ENCODE measurements around the gene IL4R. TPM values are rescaled to one million over a fixed set of nuclear protein-coding genes. Genes with fewer than 3 reads are reported as not detected.

IL4R gene
- total RNA-seq, 1 experiment from 2014 or later = 25.1 TPM

DNA sequence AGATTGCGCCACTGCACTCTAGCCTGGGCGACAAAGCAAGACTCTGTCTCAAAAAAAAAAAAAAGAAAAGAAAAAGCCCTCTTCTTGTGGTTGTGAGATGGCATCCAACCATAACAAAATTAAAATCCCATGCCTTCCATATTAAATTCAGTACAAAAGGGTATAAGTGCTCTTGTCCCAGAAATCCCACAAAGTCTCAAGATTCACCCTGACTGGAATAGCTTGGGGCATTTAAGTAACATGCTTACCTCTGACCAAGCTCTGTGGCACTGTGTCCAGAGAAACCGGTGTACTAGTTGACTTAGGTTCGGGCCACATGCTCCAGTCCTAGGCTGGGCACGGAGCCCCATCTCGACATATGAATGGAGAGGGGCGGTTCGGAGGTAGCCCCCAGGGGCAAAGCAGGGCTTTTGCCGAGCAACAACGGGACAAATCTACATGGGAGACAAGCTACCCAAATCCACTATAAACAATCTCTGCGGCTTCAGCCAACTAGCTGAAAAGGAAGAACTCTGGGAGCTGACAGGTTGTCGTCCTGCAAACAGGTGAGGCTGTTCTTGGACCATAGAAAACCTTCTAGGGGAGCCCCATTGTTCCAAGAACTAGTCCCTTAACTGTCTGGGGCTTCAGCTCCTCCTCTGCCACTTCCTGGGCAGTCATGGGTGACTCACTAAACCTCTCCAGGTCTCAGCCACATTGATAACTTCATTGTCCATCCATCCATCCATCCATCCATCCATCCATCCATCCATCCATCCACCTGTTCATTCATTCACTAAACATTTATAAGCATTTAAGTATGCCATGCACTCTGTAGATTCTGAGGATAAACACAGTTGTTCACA lies 10.3 kb upstream of the IL4R start:
- Histone ChIP-seq H3K4me3 (ENCODE audit: low read length) (no peak overlapping the region), H3K9me3 (ENCODE audit: low read length) (no peaks in the 10 kb centered on the region), H3F3A (ENCODE audit: low read length, unreplicated experiment) (no peaks in the 10 kb centered on the region), H3K9me2 (replicated peaks; ENCODE audit: low read length) (no peaks in the 10 kb centered on the region), H3K79me2 (ENCODE audit: low read length) (no peaks in the 10 kb centered on the region), H4K20me1 (ENCODE audit: low read length) (no peaks in the 10 kb centered on the region), H3K4me2 (ENCODE audit: low read length) (no peak overlapping the region), H3K27ac (ENCODE audit: low read length) (no peak overlapping the region), H3K27me3 (ENCODE audit: low read length) (no peaks in the 10 kb centered on the region), H2AFZ (ENCODE audit: low read length) (no peak overlapping the region), H3K9ac (ENCODE audit: low read length) (no peak overlapping the region), H3K4me1 (ENCODE audit: insufficient read depth, low read length) (peaks cover 15% of the 10 kb centered on the region; the same call in 1 of the 2 replicates), H3K36me3 (ENCODE audit: low read depth, low read length) (no peaks in the 10 kb centered on the region)
- ChIA-PET CTCF (no interaction called here), POLR2A (ENCODE audit: unreplicated experiment) (no interaction called here)
- TF ChIP-seq EZH2phosphoT487 (IDR thresholded peaks at IDR 0.05; ENCODE audit: borderline replicate concordance, low read length) = no peak
- no peak for TF ChIP-seq EZH2 (IDR thresholded peaks at IDR 0.05; ENCODE audit: low read length, unreplicated experiment)
- no TSS peak for BruUV-seq (replicated peaks)
- DNase-seq = no peak
- no peak; the same call in 1 of the 2 replicates for ATAC-seq
- intact Hi-C loops (cut with micrococcal nuclease) = no loop called here

GRCh38 chr16:27304102-27304501 lies 9.7 kb upstream of the IL4R start:
- CTCF ChIA-PET = no interaction called here
- no peak for TF ChIP-seq EZH2phosphoT487 (IDR thresholded peaks at IDR 0.05; ENCODE audit: borderline replicate concordance, low read length)
- no peak for TF ChIP-seq CTCF (conservative IDR thresholded peaks at IDR 0.05; ENCODE audit: low read depth, low read length)
- no peak for TF ChIP-seq EZH2 (IDR thresholded peaks at IDR 0.05; ENCODE audit: low read length, unreplicated experiment)
- Histone ChIP-seq H3K27me3 (ENCODE audit: low read length) (no peaks in the 10 kb centered on the region), H2AFZ (ENCODE audit: low read length) (no peak overlapping the region), H3K4me1 (ENCODE audit: insufficient read depth, low read length) (peaks cover 15% of the 10 kb centered on the region; the same call in 1 of the 2 replicates), H3K79me2 (ENCODE audit: low read length) (no peaks in the 10 kb centered on the region), H3K4me2 (ENCODE audit: low read length) (no peak overlapping the region), H4K20me1 (ENCODE audit: low read length) (no peaks in the 10 kb centered on the region), H3K9me2 (replicated peaks; ENCODE audit: low read length) (no peaks in the 10 kb centered on the region), H3K27ac (ENCODE audit: low read length) (no peak overlapping the region), H3K9ac (ENCODE audit: low read length) (no peak overlapping the region), H3K9me3 (ENCODE audit: low read length) (no peaks in the 10 kb centered on the region), H3F3A (ENCODE audit: low read length, unreplicated experiment) (no peaks in the 10 kb centered on the region), H3K4me3 (ENCODE audit: low read length) (no peak overlapping the region), H3K36me3 (ENCODE audit: low read depth, low read length) (no peaks in the 10 kb centered on the region)
- no peak for DNase-seq
- no peak for ATAC-seq
- intact Hi-C loops (cut with micrococcal nuclease) = no loop called here
- POLR2A ChIA-PET (ENCODE audit: unreplicated experiment) = no interaction called here
- BruUV-seq (replicated peaks) = no TSS peak

DNA sequence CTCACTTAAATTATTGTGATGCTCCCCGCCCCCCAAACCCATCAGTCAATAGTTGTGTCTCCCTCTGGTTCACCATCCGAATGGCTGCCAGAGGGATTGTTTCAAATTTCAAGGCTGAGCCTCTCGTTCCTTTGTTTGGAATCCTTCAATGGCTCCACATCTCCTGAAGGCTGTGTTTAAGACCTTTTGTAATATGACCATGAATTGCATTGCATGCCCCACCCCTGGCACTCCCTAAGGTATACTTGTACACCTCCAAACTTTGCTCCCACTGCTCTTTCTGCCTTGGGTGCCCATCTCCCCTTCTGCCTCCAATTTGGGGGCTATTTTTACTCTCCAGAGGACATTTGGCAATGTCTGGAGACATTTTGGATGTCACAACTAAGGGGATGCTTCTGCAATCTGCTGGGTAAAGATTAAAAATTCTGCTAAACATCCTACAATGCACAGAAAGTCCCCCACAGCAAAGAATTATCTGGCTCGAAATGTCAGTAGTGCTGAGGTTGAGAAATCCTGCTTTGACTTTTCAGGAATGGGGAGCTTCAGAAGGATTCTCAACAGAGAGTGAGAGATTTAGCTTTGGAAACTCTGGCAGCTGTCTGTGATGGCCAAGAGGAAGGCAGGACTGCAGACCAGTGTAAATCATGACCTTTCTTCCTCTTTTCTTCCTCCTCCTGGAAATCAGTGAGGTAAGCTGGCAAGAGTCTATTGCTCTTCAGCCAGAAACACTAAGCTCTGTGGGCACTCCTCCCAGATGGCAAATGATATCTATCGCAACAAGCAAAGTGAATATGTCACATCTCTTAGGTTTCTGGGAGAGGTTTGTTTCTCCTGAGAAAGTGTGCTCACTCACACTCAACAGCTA lies 8.7 kb upstream of the IL4R start:
- H3K9me3 ChIP-seq (ENCODE audit: low read length) = no peaks in the 10 kb centered on the region
- no peaks in the 10 kb centered on the region for H3K79me2 ChIP-seq (ENCODE audit: low read length)
- intact Hi-C loops (cut with micrococcal nuclease) = no loop called here
- no peak overlapping the region for H2AFZ ChIP-seq (ENCODE audit: low read length)
- H3K36me3 ChIP-seq (ENCODE audit: low read depth, low read length) = no peaks in the 10 kb centered on the region
- DNase-seq = no peak
- no peaks in the 10 kb centered on the region for H3F3A ChIP-seq (ENCODE audit: low read length, unreplicated experiment)
- no peak overlapping the region for H3K4me2 ChIP-seq (ENCODE audit: low read length)
- H3K4me1 ChIP-seq (ENCODE audit: insufficient read depth, low read length) = peaks cover 15% of the 10 kb centered on the region; the same call in 1 of the 2 replicates
- H4K20me1 ChIP-seq (ENCODE audit: low read length) = no peaks in the 10 kb centered on the region
- no peak overlapping the region for H3K4me3 ChIP-seq (ENCODE audit: low read length)
- H3K27me3 ChIP-seq (ENCODE audit: low read length) = no peaks in the 10 kb centered on the region
- POLR2A ChIA-PET (ENCODE audit: unreplicated experiment) = no interaction called here
- TF ChIP-seq EZH2phosphoT487 (IDR thresholded peaks at IDR 0.05; ENCODE audit: borderline replicate concordance, low read length) (no peak), EZH2 (IDR thresholded peaks at IDR 0.05; ENCODE audit: low read length, unreplicated experiment) (no peak), CTCF (conservative IDR thresholded peaks at IDR 0.05; ENCODE audit: low read depth, low read length) (no peak)
- no peaks in the 10 kb centered on the region for H3K9me2 ChIP-seq (replicated peaks; ENCODE audit: low read length)
- no TSS peak for BruUV-seq (replicated peaks)
- CTCF ChIA-PET = no interaction called here
- H3K9ac ChIP-seq (ENCODE audit: low read length) = no peak overlapping the region
- no peak overlapping the region for H3K27ac ChIP-seq (ENCODE audit: low read length)
- ATAC-seq = no peak

Measured in PC-3 (cell line).